SK-N-SH (cell line): ENCODE data around the gene TTC16. TPM values are rescaled to one million over a fixed set of nuclear protein-coding genes. Genes with fewer than 3 reads are reported as not detected.
A peak's percentile ranks its signal among the peaks of the same experiment; 100 is the strongest.

Experiments
- CTCF ChIA-PET: fragments of 300-600, 350-600 bp; formaldehyde crosslinking; extraction: SDS; loops from one replicate; lab custom pipeline; 2021; lab: Yijun Ruan, JAX
- POLR2A ChIA-PET: fragments of 350-600 bp; sonication (Branson Sonifier 250); formaldehyde crosslinking; extraction: SDS; loops from one replicate; lab custom pipeline; 2020; ENCODE audit warnings: antibody characterized with exemption, inconsistent platforms; lab: Yijun Ruan, JAX
- DNase-seq: peaks from one replicate; pipeline ENCODE4 v3.0.0; 2012
- H2AFZ ChIP-seq: fragments of 200-600 bp; sonication (generic); 2 replicates; pipeline ENCODE4 v1.8.1; 2016; ENCODE audit warnings: antibody characterized with exemption, mild to moderate bottlenecking, low read depth
- H3F3A ChIP-seq: fragments of 200-600 bp; sonication (generic); replicated peaks from 2 replicates; pipeline ENCODE3; 2016; ENCODE audit warnings: antibody characterized with exemption, mild to moderate bottlenecking; ENCODE audit not compliant: insufficient read depth
- H3K27ac ChIP-seq, 2 experiments: fragments of 200-500 bp in 1 of 2; fragments of 200-600 bp in 1 of 2; sonication (Bioruptor generic) in 1 of 2; sonication (generic), shearing (Covaris generic) in 1 of 2; 2 replicates each; pipeline versions ENCODE4 v1.5.1 to v1.6.1; 2014 to 2016; ENCODE audit warnings: low read depth in 2 of 2, inconsistent platforms in 1 of 2, low read length in 1 of 2, mild to moderate bottlenecking in 1 of 2, mixed read lengths in 1 of 2
- H3K27me3 ChIP-seq: fragments of 200-600 bp; sonication (generic), shearing (Covaris generic); 2 replicates; pipeline ENCODE4 v1.6.1; 2016; ENCODE audit warnings: mixed run types; ENCODE audit not compliant: insufficient read depth
- H3K36me3 ChIP-seq, 2 experiments: fragments of 200-500 bp in 1 of 2; fragments of 200-600 bp in 1 of 2; sonication (Bioruptor generic) in 1 of 2; sonication (generic) in 1 of 2; replicated peaks in 1 of 2; 2 replicates each; pipeline versions ENCODE3 to v1.5.1; 2014 to 2016; ENCODE audit warnings: low read length in 1 of 2, mild to moderate bottlenecking in 1 of 2; ENCODE audit not compliant: insufficient read depth in 2 of 2, control insufficient read depth in 1 of 2
- H3K4me1 ChIP-seq, 2 experiments: fragments of 200-500 bp in 1 of 2; fragments of 200-600 bp in 1 of 2; sonication (Bioruptor generic) in 1 of 2; sonication (generic), shearing (Covaris generic) in 1 of 2; 2 replicates each; pipeline versions ENCODE4 v1.5.1 to v1.6.1; 2014 to 2016; ENCODE audit warnings: low read depth in 1 of 2, low read length in 1 of 2, mixed run types in 1 of 2; ENCODE audit not compliant: insufficient read depth in 2 of 2, control insufficient read depth in 1 of 2
- H3K4me2 ChIP-seq: fragments of 200-600 bp; sonication (generic), shearing (Covaris generic); 2 replicates; pipeline ENCODE4 v1.6.1; 2017; ENCODE audit warnings: mixed run types
- H3K4me3 ChIP-seq, 2 experiments: fragments of 200-500 bp in 1 of 2; fragments of 200-600 bp in 1 of 2; sonication (Bioruptor generic) in 1 of 2; sonication (generic), shearing (Covaris generic) in 1 of 2; 2 replicates each; pipeline versions ENCODE4 v1.5.1 to v1.8.1; 2014 to 2016; ENCODE audit warnings: low read depth in 2 of 2, inconsistent platforms in 1 of 2, low read length in 1 of 2, mild to moderate bottlenecking in 1 of 2, mixed read lengths in 1 of 2, moderate library complexity in 1 of 2
- H3K79me2 ChIP-seq: fragments of 200-600 bp; sonication (generic); 2 replicates; pipeline ENCODE4 v1.8.1; 2017; ENCODE audit warnings: mild to moderate bottlenecking; ENCODE audit not compliant: insufficient read depth
- H3K9ac ChIP-seq: fragments of 200-600 bp; sonication (generic); 2 replicates; pipeline ENCODE4 v1.6.1; 2017; ENCODE audit warnings: mixed run types
- H3K9me2 ChIP-seq: fragments of 200-600 bp; sonication (generic); 2 replicates; pipeline ENCODE4 v1.6.1; 2017; ENCODE audit warnings: mixed run types
- H3K9me3 ChIP-seq: fragments of 200-600 bp; sonication (generic); 2 replicates; pipeline ENCODE4 v1.6.1; 2017; ENCODE audit warnings: mixed run types, mild to moderate bottlenecking, moderate library complexity
- H4K20me1 ChIP-seq: fragments of 200-600 bp; sonication (generic); 2 replicates; pipeline ENCODE4 v1.6.1; 2017; ENCODE audit warnings: mild to moderate bottlenecking, mixed run types; ENCODE audit not compliant: insufficient read depth
- EZH2phosphoT487 ChIP-seq: fragments of 200-600 bp; sonication (generic); IDR thresholded peaks from 2 replicates; pipeline ENCODE4 v1.6.1; 2017; ENCODE audit warnings: low read depth, mixed run types, mild to moderate bottlenecking, antibody characterized with exemption, moderate library complexity, borderline replicate concordance
- FOSL2 ChIP-seq: IDR thresholded peaks from 2 replicates; pipeline ENCODE4 v1.4.0; 2012; ENCODE audit warnings: low read depth, mild to moderate bottlenecking, moderate library complexity, borderline replicate concordance
- FOXJ3 ChIP-seq: sonication (generic); formaldehyde crosslinking; IDR thresholded peaks from 2 replicates; pipeline ENCODE4 v1.5.1; 2020; ENCODE audit warnings: mild to moderate bottlenecking, missing genetic modification reagents
- FOXM1 ChIP-seq: IDR thresholded peaks from 2 replicates; pipeline ENCODE4 v1.4.0; 2012; ENCODE audit warnings: low read depth, mild to moderate bottlenecking
- GABPA ChIP-seq: IDR thresholded peaks from 2 replicates; pipeline ENCODE4 v1.4.0; 2012; ENCODE audit warnings: low read depth, mild to moderate bottlenecking
- GATA2 ChIP-seq: sonication (generic); formaldehyde crosslinking; IDR thresholded peaks from 2 replicates; pipeline ENCODE4 v1.5.0; 2020; ENCODE audit warnings: mild to moderate bottlenecking, missing genetic modification reagents
- JUND ChIP-seq: IDR thresholded peaks from 2 replicates; pipeline ENCODE4 v1.4.0; 2012
- MEF2A ChIP-seq: IDR thresholded peaks from 2 replicates; pipeline ENCODE4 v1.4.0; 2012; ENCODE audit warnings: low read depth, borderline replicate concordance
- NFIC ChIP-seq: IDR thresholded peaks from 2 replicates; pipeline ENCODE4 v1.4.0; 2012; ENCODE audit warnings: borderline replicate concordance
- RAD21 ChIP-seq: IDR thresholded peaks from 2 replicates; pipeline ENCODE4 v1.6.1; 2012; ENCODE audit warnings: mild to moderate bottlenecking, low read length
- RCOR1 ChIP-seq: fragments of 150-350 bp; IDR thresholded peaks from 2 replicates; pipeline ENCODE4 v1.6.1; 2017; ENCODE audit warnings: antibody characterized with exemption, low read length
- SIN3A ChIP-seq: IDR thresholded peaks from 2 replicates; pipeline ENCODE4 v1.6.1; 2012; ENCODE audit warnings: low read depth, mild to moderate bottlenecking, low read length, moderate library complexity, borderline replicate concordance
- SMC3 ChIP-seq: IDR thresholded peaks from 2 replicates; pipeline ENCODE4 v1.6.1; 2012; ENCODE audit warnings: low read depth, low read length, improper control_type of control experiment
- TAF1 ChIP-seq: IDR thresholded peaks from 2 replicates; pipeline ENCODE4 v1.6.1; 2012; ENCODE audit warnings: low read depth, mild to moderate bottlenecking, low read length, moderate library complexity, borderline replicate concordance
- TCF12 ChIP-seq: IDR thresholded peaks from 2 replicates; pipeline ENCODE4 v1.4.0; 2012
- TEAD4 ChIP-seq: IDR thresholded peaks from 2 replicates; pipeline ENCODE4 v1.4.0; 2012; ENCODE audit warnings: mild to moderate bottlenecking, borderline replicate concordance; ENCODE audit not compliant: insufficient read depth
- YY1 ChIP-seq: IDR thresholded peaks from 2 replicates; pipeline ENCODE4 v1.4.0; 2012; ENCODE audit warnings: low read depth, mild to moderate bottlenecking
- WGBS: methylation state at CpG from one replicate; pipeline ENCODE4 v1.1.6; 2017; ENCODE audit warnings: low lambda C conversion rate; 5-methylcytosine and 5-hydroxymethylcytosine counted together
- polyA plus RNA-seq, 3 experiments: library from polyadenylated mRNA; depleted of rRNA; stranded (reverse); fragments of >200 nt; gene quantifications; 2 replicates each; pipeline ENCODE4 v1.2.3, GENCODE V29; 2012
- TF ChIP-seq, protein P1 (sequence below): fragments of 200-600 bp; sonication (generic); IDR thresholded peaks from 2 replicates; pipeline ENCODE4 v1.6.1; 2017; ENCODE audit warnings: antibody characterized with exemption, mild to moderate bottlenecking, moderate library complexity
- TF ChIP-seq, protein P2 (sequence below): IDR thresholded peaks from 2 replicates; pipeline ENCODE4 v1.4.0; 2012; ENCODE audit warnings: low read depth, borderline replicate concordance
- TF ChIP-seq, protein P3 (sequence below): fragments of 150-350 bp; IDR thresholded peaks from 2 replicates; pipeline ENCODE4 v1.6.1; 2017; ENCODE audit warnings: antibody characterized with exemption, low read length, low read depth, borderline replicate concordance
- TF ChIP-seq, protein P4 (sequence below): IDR thresholded peaks from 2 replicates; pipeline ENCODE4 v1.4.0; 2012; ENCODE audit warnings: low read depth, borderline replicate concordance

Gene TTC16
- polyA plus RNA-seq, 1 of the 3 experiments (the other 2 are of a cell fraction), result 0.05 TPM

DNA sequence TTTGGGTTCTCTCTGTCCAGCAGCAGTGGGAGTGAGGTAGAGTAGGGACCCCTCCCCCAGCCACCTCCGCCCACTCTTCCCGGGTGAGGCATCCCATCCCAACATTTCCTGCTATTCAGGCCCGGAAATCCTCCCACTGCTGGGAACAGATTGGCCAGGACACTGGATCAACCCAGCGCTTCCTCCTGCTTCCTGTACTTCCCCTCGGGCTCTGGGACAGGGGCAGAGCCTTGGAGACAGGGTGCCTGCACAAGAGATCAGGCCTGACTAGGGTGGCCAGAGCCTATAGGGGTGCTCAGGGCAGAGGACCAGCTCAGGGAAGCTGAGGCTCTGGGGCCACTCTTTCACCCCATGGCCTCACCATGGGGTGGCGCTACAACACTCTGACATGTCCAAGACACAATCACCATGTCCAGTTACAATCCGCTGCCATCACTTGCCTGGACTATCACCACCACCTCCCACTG is 48.1 kb downstream of the TTC16 start:
- Histone ChIP-seq H3K4me2 (no peak overlapping the region), H3K36me3 (no peaks in the 10 kb centered on the region), H2AFZ (no peak overlapping the region), H3K27ac (no peak overlapping the region), H3K4me1 (peaks cover 0 to 18% of the 10 kb centered on the region in 2 experiments; a peak in 1 of 4 replicates), H3K9me3 (no peaks in the 10 kb centered on the region), H3K27me3 (no peaks in the 10 kb centered on the region), H3F3A (no peaks in the 10 kb centered on the region), H3K9ac (no peak overlapping the region), H3K79me2 (no peaks in the 10 kb centered on the region), H3K9me2 (no peaks in the 10 kb centered on the region), H4K20me1 (no peaks in the 10 kb centered on the region), H3K4me3 (no peak overlapping the region)
- ChIA-PET CTCF (interaction anchor here (0.6 to 1.9 kb wide), 11 partner anchors 8 to 158 kb away, joined by 3 to 9 read pairs (median 5); partner anchors contain the start of genes SH2D3C and TOR2A), POLR2A (no interaction called here)
- TF ChIP-seq FOXJ3 (CRISPR knock-in tag) (no peak), GATA2 (CRISPR knock-in tag) (no peak), TEAD4 (no peak), RAD21 (peak; percentile 41; the same call in 1 of the 2 replicates), NFIC (no peak), GABPA (no peak), SMC3 (peak; percentile 27; the same call in 1 of the 2 replicates), RCOR1 (no peak), TAF1 (no peak), JUND (no peak), FOSL2 (no peak), TCF12 (no peak), SIN3A (no peak), MEF2A (no peak), YY1 (no peak), EZH2phosphoT487 (no peak), FOXM1 (no peak)
- TF ChIP-seq, protein P1, sequence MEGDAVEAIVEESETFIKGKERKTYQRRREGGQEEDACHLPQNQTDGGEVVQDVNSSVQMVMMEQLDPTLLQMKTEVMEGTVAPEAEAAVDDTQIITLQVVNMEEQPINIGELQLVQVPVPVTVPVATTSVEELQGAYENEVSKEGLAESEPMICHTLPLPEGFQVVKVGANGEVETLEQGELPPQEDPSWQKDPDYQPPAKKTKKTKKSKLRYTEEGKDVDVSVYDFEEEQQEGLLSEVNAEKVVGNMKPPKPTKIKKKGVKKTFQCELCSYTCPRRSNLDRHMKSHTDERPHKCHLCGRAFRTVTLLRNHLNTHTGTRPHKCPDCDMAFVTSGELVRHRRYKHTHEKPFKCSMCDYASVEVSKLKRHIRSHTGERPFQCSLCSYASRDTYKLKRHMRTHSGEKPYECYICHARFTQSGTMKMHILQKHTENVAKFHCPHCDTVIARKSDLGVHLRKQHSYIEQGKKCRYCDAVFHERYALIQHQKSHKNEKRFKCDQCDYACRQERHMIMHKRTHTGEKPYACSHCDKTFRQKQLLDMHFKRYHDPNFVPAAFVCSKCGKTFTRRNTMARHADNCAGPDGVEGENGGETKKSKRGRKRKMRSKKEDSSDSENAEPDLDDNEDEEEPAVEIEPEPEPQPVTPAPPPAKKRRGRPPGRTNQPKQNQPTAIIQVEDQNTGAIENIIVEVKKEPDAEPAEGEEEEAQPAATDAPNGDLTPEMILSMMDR, result peak; percentile 46
- TF ChIP-seq, protein P2, sequence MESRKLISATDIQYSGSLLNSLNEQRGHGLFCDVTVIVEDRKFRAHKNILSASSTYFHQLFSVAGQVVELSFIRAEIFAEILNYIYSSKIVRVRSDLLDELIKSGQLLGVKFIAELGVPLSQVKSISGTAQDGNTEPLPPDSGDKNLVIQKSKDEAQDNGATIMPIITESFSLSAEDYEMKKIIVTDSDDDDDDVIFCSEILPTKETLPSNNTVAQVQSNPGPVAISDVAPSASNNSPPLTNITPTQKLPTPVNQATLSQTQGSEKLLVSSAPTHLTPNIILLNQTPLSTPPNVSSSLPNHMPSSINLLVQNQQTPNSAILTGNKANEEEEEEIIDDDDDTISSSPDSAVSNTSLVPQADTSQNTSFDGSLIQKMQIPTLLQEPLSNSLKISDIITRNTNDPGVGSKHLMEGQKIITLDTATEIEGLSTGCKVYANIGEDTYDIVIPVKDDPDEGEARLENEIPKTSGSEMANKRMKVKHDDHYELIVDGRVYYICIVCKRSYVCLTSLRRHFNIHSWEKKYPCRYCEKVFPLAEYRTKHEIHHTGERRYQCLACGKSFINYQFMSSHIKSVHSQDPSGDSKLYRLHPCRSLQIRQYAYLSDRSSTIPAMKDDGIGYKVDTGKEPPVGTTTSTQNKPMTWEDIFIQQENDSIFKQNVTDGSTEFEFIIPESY, result no peak
- TF ChIP-seq, protein P3, sequence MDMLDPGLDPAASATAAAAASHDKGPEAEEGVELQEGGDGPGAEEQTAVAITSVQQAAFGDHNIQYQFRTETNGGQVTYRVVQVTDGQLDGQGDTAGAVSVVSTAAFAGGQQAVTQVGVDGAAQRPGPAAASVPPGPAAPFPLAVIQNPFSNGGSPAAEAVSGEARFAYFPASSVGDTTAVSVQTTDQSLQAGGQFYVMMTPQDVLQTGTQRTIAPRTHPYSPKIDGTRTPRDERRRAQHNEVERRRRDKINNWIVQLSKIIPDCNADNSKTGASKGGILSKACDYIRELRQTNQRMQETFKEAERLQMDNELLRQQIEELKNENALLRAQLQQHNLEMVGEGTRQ, result no peak
- TF ChIP-seq, protein P4, sequence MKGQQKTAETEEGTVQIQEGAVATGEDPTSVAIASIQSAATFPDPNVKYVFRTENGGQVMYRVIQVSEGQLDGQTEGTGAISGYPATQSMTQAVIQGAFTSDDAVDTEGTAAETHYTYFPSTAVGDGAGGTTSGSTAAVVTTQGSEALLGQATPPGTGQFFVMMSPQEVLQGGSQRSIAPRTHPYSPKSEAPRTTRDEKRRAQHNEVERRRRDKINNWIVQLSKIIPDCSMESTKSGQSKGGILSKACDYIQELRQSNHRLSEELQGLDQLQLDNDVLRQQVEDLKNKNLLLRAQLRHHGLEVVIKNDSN, result no peak
- WGBS, result 83% methylated on average over 5 of the region's 7 CpGs
- no peak for DNase-seq
